Measurements from ENCODE around the gene NPBWR2. TPM values are rescaled to one million over a fixed set of nuclear protein-coding genes. Genes with fewer than 3 reads are reported as not detected.
A peak's percentile ranks its signal among the peaks of the same experiment; 100 is the strongest.

NPBWR2 gene
- polyA plus RNA-seq, 3 donors, result not detected

DNA sequence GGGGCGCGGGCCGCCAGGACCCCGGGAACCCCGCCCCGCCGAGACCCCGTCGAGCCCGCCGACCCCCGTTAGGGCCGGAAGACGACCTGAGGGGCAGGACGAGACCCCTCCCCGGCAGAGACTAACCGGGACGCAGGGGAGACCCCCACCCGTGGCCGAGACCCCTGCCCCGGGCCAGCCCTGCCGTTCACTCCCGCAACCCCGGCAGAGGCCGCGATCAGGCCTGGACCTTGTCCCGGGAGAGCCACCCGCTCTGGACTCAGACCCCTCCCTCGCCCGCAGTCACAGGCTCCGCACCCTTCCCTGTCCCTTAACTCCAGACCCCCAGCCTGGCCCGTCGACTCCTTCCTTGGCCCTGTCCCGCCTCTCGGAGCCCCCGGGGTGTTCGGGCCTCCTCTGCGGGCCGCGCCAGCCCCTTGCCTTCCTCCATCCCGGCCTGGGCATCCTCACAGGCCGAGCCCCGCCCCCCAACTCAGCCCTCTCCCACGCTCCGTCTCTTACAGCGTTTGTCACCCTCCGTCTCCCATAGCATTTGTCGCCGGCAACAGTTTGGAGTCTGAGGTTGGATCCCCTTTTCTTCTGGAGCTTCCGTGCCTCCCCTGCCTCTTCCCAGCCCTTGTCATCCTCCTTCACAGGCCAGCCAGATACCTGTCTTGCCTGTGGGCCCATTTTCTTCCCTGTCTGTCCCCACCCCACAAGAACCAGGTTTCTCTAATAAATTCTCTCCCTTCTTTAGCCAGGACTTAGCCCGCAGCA, 43.8 kb downstream of the NPBWR2 start:
- no peak for DNase-seq (ENCODE audit: low read depth in 3 of 3, low spot score in 2 of 3)

DNA sequence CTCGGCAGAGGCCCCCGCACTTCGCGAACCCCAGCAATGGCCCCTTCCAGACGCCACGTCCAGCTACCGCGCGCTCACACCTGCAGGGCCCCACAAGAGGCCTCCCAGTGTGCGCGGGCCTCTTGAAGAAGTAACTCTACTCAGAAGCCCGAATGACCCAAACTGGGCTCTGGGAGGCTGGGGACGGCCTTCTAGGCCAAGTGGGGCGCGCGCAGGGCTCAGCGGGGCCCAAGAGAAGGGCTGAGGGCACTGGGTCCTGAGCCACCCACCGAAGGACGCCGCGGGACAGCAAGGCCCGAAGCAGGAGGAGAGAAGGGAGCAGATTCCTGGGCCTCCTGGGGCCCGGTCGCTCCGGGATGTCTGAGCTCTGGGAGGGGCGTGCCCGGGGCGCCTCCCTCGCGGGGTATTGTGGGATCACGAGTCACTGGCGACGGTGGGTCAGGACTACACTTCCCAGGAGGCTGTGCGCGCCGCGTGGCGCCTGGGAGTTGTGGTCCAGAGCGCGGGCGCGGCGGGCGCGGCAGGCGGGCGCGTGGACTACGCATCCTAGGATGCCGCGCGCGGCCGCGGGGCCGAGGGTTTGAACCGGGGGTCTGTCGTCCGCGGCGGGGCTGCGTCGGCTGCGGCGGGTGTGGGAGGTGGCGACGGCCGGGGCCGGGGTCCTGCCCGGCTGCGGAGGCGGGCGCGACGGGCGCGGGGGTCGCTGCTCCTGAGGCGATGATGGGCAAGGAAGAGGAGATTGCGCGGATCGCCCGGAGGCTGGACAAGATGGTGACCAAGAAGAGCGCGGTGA, 44.6 kb downstream of the NPBWR2 start, which contains the start of gene TCEA2:
Gene TCEA2 (plus strand): TSS at position 603 of the 793 bp plus-strand sequence. CDS start 115 bp downstream, at position 718.
- DNase-seq (ENCODE audit: low read depth in 3 of 3, low spot score in 2 of 3), result peak; percentile 89 to 94 (median 90)

DNA sequence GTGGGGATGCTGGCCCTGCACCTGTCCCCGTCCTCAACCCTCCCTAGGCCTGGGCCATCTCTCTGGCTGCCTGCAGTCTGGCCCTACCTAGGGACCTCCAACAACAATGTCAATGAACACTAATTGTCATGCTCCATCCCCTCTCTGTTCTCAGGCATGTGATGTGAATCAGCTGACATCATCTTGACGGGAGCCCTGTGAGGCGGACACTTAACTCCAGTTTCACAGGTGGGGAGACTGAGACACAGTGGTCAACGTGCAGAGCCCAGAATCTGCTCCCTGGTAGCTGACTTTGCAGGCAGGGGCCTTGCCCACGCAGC, 45.1 kb downstream of the NPBWR2 start:
- DNase-seq (ENCODE audit: low read depth in 3 of 3, low spot score in 2 of 3), result no peak

DNA sequence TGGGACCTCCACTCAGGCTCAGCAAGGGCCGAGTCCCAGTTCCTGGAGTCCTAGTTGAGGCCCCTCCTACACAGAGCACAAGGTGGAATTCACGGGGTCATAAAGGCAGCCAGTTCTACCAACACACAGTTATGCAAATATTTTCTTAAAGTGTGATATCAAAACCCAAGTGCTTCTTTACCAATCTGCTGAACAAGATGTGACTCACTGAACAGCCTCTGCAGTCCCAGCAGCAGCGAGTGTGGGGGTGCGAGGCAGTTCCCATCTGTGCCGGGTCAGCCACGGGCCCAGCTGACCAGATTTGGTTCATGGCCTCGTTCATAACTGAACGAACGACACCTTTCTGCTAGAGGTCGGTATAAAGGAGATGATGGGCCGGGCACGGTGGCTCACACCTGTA, 48.8 kb downstream of the NPBWR2 start:
- no peak for DNase-seq (ENCODE audit: low read depth in 3 of 3, low spot score in 2 of 3)

DNA sequence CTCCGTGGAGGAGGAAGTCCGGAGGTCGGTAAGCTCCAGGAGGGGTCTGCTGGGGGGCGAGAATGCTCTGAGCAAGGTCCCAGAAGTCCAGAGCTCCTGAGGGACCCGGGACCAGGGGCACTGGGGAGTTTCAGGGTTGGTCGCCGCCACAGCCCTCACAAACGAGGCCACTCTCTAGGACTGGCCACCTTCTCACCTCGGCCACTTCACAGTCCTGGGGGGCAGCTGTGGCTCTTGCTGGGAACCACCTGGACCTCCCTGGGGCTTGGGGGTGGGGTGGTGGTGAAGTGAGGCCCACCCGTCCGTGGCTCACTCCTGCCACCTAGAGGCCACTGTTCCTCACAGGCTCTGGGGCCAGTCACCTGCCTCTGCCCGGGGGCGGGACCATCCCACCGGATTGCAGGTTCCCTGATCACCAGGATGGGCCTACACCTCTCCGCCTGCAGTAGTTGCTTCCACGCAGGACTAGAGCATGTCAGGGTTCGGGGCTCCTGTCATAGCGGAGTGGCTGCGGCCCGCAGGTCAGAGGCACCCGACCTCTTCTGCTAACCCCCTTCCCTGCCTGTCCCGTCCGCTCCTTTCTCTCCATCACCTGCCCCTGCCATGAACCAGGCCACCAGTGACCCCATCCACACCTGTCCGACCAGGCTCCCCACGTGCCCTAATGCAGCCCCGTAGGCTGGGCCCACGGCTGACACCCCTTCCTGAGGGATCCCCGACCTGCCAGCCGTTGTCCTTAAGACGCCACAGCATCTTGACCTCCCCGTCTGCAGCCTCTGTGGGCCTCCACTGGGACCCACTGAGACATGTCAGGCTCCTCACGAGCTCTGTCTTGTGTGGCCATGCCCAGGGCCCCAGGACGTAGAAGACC, 49.5 kb downstream of the NPBWR2 start:
- peak in 1 of 3 donors; percentile 63 for DNase-seq (ENCODE audit: low read depth in 3 of 3, low spot score in 2 of 3)

DNA sequence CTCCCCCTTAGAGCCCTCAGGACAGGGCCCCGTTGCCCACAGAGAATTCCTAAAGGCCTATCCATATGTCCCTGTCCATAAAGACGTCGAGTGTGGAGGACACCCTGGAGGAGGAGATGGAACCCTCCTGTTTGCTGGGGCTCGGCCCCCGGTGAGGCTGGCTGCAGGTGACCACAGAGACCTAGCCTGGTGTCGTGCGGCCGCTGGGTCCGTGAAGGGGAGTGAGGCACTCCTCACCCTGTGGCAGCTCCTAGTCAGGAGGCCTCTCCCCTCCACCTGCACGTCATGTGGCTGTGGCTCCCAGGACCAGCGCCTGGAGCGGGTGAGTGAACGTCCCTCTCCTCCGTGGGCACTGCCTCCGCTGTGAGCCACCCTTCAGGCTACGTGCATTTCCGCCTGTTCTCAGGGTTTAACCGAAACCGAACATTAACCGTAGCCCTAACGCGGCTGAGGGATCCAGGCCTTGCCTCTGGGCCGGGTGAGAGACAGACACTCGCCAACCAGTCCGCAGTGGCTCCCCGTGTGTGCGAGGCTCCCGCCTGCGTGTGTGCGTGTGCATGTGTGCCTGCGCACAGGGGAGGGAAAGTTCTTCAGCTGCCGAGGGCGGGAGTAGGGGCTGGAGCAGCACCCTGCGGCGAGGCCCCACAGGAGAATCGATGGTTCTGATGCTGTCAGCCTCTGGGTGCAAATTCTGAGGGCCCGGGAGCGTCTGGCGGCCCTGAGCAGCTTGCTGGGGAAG, 50.3 kb downstream of the NPBWR2 start:
- DNase-seq (ENCODE audit: low read depth in 3 of 3, low spot score in 2 of 3), result no peak

DNA sequence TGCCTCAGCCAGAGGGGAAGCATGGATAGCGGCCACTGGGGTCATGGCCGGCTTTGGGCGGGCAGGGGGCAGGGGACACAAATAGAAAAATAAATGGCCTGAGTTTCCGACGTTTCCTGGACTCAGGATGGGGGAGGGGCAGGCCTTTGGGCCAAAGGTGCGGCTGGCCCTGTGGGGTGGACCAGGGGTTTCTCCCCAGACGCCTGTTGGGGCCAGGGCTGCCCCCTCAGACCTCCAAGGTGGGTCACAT, 50.8 kb downstream of the NPBWR2 start:
- DNase-seq (ENCODE audit: low read depth in 3 of 3, low spot score in 2 of 3), result no peak

DNA sequence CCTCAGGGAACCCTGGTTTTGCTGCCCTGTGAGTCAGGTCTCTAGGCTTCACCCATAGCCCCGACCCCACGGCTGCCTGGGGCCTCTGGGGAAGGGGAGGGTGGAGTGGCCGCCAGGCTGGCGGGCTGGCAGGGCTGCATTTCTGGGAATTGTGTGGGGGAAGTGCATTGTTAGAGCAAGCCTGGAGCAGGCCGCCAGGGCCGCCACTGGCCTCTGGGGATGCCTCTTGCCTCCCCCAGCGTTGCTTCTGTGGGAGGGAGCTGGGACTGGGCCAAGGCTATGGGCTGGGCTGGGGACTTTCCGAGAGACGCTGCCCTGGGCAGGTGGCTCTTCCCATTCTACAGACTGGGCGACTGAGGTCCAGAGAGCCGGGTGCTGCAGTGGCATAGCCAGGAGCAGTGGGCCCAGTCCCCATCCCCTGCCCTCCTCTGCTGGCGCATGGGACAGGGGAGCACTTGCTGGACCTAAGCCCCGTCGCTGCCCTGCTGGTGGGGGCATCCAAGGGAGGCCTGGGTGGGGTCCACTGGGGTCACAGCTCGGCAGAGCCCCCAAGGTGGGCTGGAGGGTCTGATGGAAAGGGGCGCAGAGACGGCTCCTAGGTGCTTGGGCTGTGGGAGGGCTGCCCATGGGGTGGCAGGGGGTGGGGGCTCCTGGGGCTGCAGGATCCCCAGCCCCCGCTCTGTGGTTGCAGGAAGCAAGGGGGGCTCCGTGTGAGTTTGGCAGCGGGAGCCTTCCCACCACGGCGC, 51.3 kb downstream of the NPBWR2 start:
- DNase-seq (ENCODE audit: low read depth in 3 of 3, low spot score in 2 of 3), result no peak

DNA sequence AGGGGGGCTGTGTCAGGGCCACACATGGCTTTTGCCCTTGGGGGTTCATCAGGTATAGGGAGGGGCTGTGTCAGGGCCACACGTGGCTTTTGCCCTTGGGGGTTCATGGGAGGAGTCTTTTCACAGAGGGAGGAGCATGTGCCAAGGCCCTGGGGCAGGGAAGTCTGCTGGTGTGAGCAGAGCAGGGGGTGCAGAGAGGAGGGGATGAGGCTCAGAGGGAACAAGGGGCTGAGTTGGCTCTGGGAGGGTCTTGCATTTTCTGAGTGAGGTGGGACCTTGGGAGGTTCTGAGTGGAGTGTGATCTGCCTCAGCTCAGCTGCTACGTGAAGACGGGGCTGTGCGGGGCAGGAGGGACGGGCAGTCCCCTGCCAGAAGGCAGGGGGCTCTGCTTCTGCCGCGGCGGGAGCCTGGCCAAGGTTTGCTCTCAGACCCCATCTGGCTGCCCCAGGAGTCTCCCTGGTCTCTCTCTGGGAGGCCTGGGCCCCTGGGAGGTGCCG, 51.9 kb downstream of the NPBWR2 start:
- no peak for DNase-seq (ENCODE audit: low read depth in 3 of 3, low spot score in 2 of 3)

DNA sequence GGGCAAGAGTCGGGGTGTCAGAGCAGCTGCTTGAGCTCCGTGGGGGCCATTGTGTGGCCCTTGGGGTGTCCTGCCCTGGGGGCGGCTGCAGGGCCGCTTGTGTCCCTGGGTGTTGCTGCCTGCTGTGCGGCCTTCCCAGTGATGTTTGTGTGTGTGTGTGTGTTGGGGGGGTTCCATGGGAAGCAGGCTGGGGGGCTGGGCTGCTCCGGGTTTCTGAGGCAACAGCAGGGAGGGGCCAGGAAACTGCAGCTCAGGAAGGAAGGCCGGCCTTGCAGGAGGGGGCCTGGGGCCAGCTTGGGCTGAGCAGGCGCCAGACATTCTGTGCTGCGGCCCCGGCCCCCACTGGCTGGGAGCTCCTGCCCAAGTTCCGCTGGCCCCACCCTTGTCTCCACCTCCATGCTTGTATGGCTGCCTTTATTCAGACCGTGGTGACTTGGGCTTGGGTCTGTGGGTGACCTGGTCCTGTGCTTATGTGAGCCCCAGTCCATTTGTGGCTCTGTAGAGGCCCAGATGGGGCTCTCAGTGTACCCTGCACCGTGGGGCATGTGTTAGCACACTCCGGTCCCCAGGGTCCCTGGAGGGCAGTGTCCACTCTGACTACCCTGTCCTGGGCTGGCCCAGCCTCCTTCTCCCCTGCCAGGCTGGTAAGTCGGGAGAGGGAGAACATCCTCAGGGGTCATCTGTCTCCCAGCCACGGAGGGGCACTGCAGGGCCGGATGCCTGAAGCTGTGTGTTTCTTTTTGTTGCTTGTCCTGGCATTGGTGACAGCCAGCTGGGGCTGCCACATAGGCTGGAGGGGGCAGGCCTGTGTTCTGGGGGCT, 53.3 kb downstream of the NPBWR2 start:
- no peak for DNase-seq (ENCODE audit: low read depth in 3 of 3, low spot score in 2 of 3)

Other genes with a start within 250 kb of the NPBWR2 start
- not detected for gene ABHD16B, start 246.1 kb downstream of the NPBWR2 start, polyA plus RNA-seq (ENCODE audit: insufficient read length in 3 of 3)
- 10 to 100 TPM; 80.6 to 82.1 (median 81.3) TPM for gene TPD52L2, start 242.3 kb downstream of the NPBWR2 start, polyA plus RNA-seq (ENCODE audit: insufficient read length in 3 of 3)
- gene DNAJC5, start 212.4 kb downstream of the NPBWR2 start, polyA plus RNA-seq (ENCODE audit: insufficient read length in 3 of 3), result 10 to 100 TPM; 25.7 to 29.0 (median 28.7) TPM
- gene UCKL1, start 151.1 kb downstream of the NPBWR2 start, polyA plus RNA-seq (ENCODE audit: insufficient read length in 3 of 3), result 10 to 100 TPM; 33.5 to 35.5 (median 33.6) TPM
- 10 to 100 TPM; 20.9 to 23.3 (median 21.8) TPM for gene ZNF512B, start 137.6 kb downstream of the NPBWR2 start, polyA plus RNA-seq (ENCODE audit: insufficient read length in 3 of 3)
- gene SAMD10, start 127.9 kb downstream of the NPBWR2 start, polyA plus RNA-seq (ENCODE audit: insufficient read length in 3 of 3), result 1 to 10 TPM; 6.5 to 6.7 (median 6.6) TPM
- 10 to 100 TPM; 89.5 to 94.8 (median 89.9) TPM for gene PRPF6, start 126.4 kb downstream of the NPBWR2 start, polyA plus RNA-seq (ENCODE audit: insufficient read length in 3 of 3)
- under 1 TPM; 0.40 to 0.51 (median 0.43) TPM for gene C20orf204, start 71.4 kb downstream of the NPBWR2 start, polyA plus RNA-seq (ENCODE audit: insufficient read length in 3 of 3)
- 1 to 10 TPM; 5.6 to 9.0 (median 6.5) TPM for gene SOX18, start 57.9 kb downstream of the NPBWR2 start, polyA plus RNA-seq (ENCODE audit: insufficient read length in 3 of 3)
- 10 to 100 TPM; 71.0 to 72.0 (median 71.0) TPM for gene TCEA2, start 44.4 kb downstream of the NPBWR2 start, polyA plus RNA-seq (ENCODE audit: insufficient read length in 3 of 3)
- gene RGS19, start 28.0 kb downstream of the NPBWR2 start, polyA plus RNA-seq (ENCODE audit: insufficient read length in 3 of 3), result 1 to 10 TPM; 3.8 to 5.4 (median 4.8) TPM
- gene OPRL1, start 27.5 kb downstream of the NPBWR2 start, polyA plus RNA-seq (ENCODE audit: insufficient read length in 3 of 3), result 1 to 10 TPM in 1 of 3 donors, under 1 TPM in 2; 0.67 to 1.1 (median 0.69) TPM
- gene LKAAEAR1, start 23.2 kb downstream of the NPBWR2 start, polyA plus RNA-seq (ENCODE audit: insufficient read length in 3 of 3), result under 1 TPM in 1 of 3 donors, not detected in 2; 0.34 TPM
- under 1 TPM; 0.35 to 0.50 (median 0.46) TPM for gene MYT1, start 56.9 kb upstream of the NPBWR2 start, polyA plus RNA-seq (ENCODE audit: insufficient read length in 3 of 3)
- 100 to 1,000 TPM; 128 to 143 (median 139) TPM for gene PCMTD2, start 148.2 kb upstream of the NPBWR2 start, polyA plus RNA-seq (ENCODE audit: insufficient read length in 3 of 3)

Measured in right renal cortex interstitium (tissue), 3 donors.